Activated CD4-positive, alpha-beta T cell treated with anti-CD3 and anti-CD28 coated beads, Interleukin-2, amount 10 ng/mL, durations not matched to agents 7 days and 5 days (primary cell): ENCODE data around the gene KL. TPM values are rescaled to one million over a fixed set of nuclear protein-coding genes. Genes with fewer than 3 reads are reported as not detected.

Source experiments
- CTCF ChIA-PET: fragments of 350-600 bp; sonication (Branson Sonifier 250); formaldehyde crosslinking; loops from one replicate; lab custom pipeline; 2021; ENCODE audit warnings: antibody characterized with exemption; lab: Charles Lee
- POLR2A ChIA-PET: fragments of 350-600 bp; sonication (Branson Sonifier 250); formaldehyde crosslinking; loops from one replicate; lab custom pipeline; 2021; ENCODE audit warnings: antibody characterized with exemption; lab: Charles Lee
- DNase-seq: peaks from one replicate; pipeline ENCODE4 v3.0.0-alpha.2; 2020
- H3K27ac Mint-ChIP-seq: one replicate; pipeline ENCODE4 v1.8.0; 2021; ENCODE audit warnings: mild to moderate bottlenecking, moderate library complexity, mixed read lengths
- H3K27me3 Mint-ChIP-seq: one replicate; pipeline ENCODE4 v1.8.0; 2021; ENCODE audit warnings: mixed read lengths
- H3K36me3 Mint-ChIP-seq: one replicate; pipeline ENCODE4 v1.8.0; 2021; ENCODE audit warnings: low read depth, mixed read lengths
- H3K4me1 Mint-ChIP-seq: one replicate; pipeline ENCODE4 v1.8.0; 2021; ENCODE audit warnings: mixed read lengths
- H3K4me3 Mint-ChIP-seq: one replicate; pipeline ENCODE4 v1.8.0; 2021; ENCODE audit warnings: mild to moderate bottlenecking, moderate library complexity, mixed read lengths
- H3K9me3 Mint-ChIP-seq: one replicate; pipeline ENCODE4 v1.8.0; 2021; ENCODE audit warnings: mixed read lengths
- total RNA-seq, 2 experiments: library from RNA; stranded (reverse); gene quantifications; one replicate each; pipeline ENCODE4 v1.2.3, GENCODE V29; 2021

Gene KL
- total RNA-seq, 2 experiments from 2014 or later, result 0.25 to 0.27 TPM

DNA sequence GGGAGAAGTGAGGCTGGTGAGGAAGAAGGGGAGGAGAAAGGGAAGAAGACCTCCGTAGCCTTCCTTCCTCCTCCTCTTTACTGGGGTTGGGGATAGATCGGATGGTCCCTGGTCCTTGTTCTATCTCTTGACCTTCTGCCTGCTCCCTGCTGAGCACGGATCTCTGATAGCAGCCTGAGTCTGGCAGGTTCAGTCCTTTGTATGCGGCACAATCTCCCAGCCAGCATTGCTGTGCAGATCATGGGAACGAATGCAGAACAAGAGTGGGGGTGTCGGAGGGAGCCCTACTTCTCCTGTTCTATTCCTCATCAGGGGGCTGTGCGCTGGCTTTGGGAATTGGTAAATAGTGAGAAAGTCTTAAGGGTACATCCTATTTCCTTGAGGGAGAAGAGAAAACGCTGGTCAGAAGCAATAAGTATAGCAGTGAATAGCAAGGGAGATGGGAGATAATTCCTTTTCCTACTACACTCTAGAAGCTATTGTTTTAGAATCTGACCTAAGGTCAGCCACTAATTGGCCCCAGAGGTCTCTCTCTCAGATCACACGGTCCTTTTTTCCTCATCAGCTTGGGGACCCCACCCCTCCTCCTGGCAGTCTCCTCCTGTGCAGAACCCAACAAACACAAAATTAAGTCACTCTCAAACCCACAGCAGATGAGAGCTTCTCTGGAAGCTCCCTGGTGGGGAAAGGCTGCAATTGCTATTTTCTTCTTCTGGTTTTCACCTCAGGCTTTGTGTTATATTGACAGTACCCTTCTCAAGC is 41.0 kb downstream of the KL start:
- Mint-ChIP-seq H3K27ac (no peak overlapping the region), H3K9me3 (no peaks in the 10 kb centered on the region), H3K4me3 (no peak overlapping the region), H3K27me3 (no peaks in the 10 kb centered on the region), H3K36me3 (no peaks in the 10 kb centered on the region), H3K4me1 (no peaks in the 10 kb centered on the region)
- ChIA-PET POLR2A (no interaction called here), CTCF (interaction anchor here (1.1 kb wide), 1 partner anchor 40 kb away, joined by 3 read pairs; no protein-coding TSS in a partner anchor)
- DNase-seq, result no peak

DNA sequence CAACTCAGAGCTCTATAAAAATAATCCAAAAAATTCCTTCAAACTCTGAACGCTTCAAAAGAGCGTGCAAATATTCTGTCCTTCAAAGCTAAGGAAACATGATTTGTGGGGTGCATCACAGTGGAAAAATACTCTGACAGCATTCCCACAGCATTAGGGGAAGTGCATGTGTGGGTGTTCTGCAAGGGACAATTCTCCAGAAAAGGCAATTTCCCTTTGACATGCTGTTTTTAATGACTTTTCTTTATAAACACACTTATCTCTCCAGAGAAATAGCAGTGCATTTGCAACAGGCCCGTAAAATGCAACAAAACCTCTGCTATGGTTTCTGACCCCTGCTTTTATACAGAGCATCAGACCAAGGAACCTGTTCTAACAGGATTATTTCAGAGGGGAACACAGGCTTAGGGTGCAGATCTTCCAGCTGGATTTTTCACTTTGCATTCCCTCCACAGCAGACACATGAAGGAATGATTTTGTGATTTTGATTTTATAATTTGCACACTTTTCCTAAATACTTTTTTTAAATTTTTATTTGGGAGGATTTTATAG is 42.6 kb downstream of the KL start:
- no peaks in the 10 kb centered on the region for H3K36me3 Mint-ChIP-seq
- POLR2A ChIA-PET, result no interaction called here
- no peak overlapping the region for H3K27ac Mint-ChIP-seq
- no peaks in the 10 kb centered on the region for H3K4me1 Mint-ChIP-seq
- CTCF ChIA-PET, result no interaction called here
- no peak overlapping the region for H3K4me3 Mint-ChIP-seq
- no peaks in the 10 kb centered on the region for H3K9me3 Mint-ChIP-seq
- no peaks in the 10 kb centered on the region for H3K27me3 Mint-ChIP-seq
- DNase-seq, result no peak

DNA sequence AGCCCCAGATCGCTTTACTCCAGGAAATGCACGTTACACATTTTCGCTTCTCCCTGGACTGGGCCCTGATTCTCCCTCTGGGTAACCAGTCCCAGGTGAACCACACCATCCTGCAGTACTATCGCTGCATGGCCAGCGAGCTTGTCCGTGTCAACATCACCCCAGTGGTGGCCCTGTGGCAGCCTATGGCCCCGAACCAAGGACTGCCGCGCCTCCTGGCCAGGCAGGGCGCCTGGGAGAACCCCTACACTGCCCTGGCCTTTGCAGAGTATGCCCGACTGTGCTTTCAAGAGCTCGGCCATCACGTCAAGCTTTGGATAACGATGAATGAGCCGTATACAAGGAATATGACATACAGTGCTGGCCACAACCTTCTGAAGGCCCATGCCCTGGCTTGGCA is 44.6 kb downstream of the KL start:
- POLR2A ChIA-PET, result no interaction called here
- Mint-ChIP-seq H3K27me3 (no peaks in the 10 kb centered on the region), H3K4me1 (no peaks in the 10 kb centered on the region), H3K4me3 (no peak overlapping the region), H3K9me3 (no peaks in the 10 kb centered on the region), H3K27ac (no peak overlapping the region), H3K36me3 (no peaks in the 10 kb centered on the region)
- CTCF ChIA-PET, result no interaction called here
- DNase-seq, result no peak

DNA sequence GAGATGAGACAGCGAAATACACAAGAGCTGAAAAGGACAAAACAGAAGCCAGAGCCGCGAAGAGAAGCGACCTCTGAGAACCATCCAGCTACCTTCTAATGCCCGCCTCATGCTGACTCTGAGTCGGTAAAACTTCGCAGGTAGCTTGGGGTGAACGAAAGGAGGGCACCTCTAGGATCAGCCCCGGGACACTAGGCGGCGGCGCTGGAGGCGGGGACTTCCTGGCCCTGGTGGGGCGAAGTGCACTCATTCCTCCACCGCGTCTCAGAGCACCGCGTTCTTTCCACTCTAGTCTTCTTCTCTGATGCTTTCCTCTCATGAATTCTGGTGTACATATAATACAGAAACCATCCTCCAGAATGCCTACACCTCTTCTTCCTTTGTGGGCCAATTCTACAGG is 50.1 kb downstream of the KL start:
- no peak for DNase-seq
- H3K4me1 Mint-ChIP-seq, result no peaks in the 10 kb centered on the region
- POLR2A ChIA-PET, result no interaction called here
- H3K4me3 Mint-ChIP-seq, result no peak overlapping the region
- no peaks in the 10 kb centered on the region for H3K27me3 Mint-ChIP-seq
- CTCF ChIA-PET, result no interaction called here
- H3K27ac Mint-ChIP-seq, result no peak overlapping the region
- H3K36me3 Mint-ChIP-seq, result no peaks in the 10 kb centered on the region
- H3K9me3 Mint-ChIP-seq, result no peaks in the 10 kb centered on the region

DNA sequence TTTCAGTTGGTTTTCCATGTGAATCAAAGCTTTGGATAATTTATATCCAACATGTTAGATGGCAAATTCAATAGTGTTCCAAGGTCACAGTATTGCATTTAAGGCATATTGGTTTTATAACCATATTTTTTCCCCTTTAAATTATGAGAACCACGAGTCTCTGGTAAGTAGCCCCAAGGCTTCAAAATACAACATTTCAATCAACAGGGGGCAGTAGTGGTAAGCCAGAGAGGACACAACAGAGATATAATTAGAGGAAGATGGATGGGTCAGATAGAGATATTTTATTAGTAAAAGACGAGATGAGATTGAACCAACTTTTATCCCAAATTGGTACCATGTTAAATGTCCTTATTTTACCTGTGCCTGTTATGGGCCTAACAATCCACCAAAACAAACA is 53.1 kb downstream of the KL start:
- Mint-ChIP-seq H3K27ac (no peak overlapping the region), H3K27me3 (no peaks in the 10 kb centered on the region), H3K4me1 (no peaks in the 10 kb centered on the region), H3K4me3 (no peak overlapping the region), H3K9me3 (no peaks in the 10 kb centered on the region), H3K36me3 (no peaks in the 10 kb centered on the region)
- DNase-seq, result no peak
- CTCF ChIA-PET, result interaction anchor here (0.6 kb wide), 1 partner anchor 23 kb away, joined by 5 read pairs; no protein-coding TSS in a partner anchor
- POLR2A ChIA-PET, result no interaction called here

DNA sequence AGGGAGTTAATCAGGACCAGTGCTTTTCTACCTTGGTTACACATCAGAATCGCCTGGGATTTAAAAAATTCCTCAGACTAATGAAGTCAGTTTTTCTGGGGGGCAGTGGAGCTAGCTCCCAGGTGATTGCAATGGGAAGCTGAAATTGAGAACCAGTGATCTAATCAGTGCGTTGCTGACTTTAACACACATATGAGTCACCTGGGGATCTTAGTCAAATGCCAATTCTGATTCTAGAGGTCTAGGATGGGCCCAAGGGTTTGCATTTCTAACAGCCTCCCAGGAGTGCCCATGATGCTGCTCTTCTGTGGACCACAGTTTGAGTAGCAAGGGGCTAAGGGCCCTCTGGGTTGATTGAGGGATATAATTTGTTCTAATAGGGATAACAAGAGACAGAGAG is 54.5 kb downstream of the KL start:
- Mint-ChIP-seq H3K4me1 (no peaks in the 10 kb centered on the region), H3K36me3 (no peaks in the 10 kb centered on the region), H3K27ac (no peak overlapping the region), H3K4me3 (no peak overlapping the region), H3K9me3 (no peaks in the 10 kb centered on the region), H3K27me3 (no peaks in the 10 kb centered on the region)
- ChIA-PET POLR2A (no interaction called here), CTCF (no interaction called here)
- no peak for DNase-seq

DNA sequence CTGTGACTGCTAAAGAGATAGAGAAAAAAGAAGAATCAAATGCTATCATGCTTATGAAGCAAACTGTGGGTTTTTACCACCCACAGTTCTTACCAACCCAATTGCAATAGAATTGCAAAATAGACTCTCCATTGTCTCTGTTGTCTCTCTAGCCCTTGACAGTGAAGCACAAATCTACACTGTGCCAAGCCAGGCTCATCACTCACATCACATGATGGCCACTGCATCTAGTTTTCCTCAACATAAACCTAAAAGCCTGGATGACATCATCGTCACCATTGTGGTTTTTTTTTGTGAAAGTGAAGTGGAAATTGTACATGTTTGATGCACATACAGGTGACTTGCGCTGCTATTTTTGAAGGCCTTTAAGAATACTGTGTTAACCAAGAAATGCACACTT is 56.1 kb downstream of the KL start:
- Mint-ChIP-seq H3K36me3 (no peaks in the 10 kb centered on the region), H3K27me3 (no peaks in the 10 kb centered on the region), H3K27ac (no peak overlapping the region), H3K4me1 (no peaks in the 10 kb centered on the region), H3K4me3 (no peak overlapping the region), H3K9me3 (no peaks in the 10 kb centered on the region)
- DNase-seq, result no peak
- ChIA-PET CTCF (no interaction called here), POLR2A (no interaction called here)

DNA sequence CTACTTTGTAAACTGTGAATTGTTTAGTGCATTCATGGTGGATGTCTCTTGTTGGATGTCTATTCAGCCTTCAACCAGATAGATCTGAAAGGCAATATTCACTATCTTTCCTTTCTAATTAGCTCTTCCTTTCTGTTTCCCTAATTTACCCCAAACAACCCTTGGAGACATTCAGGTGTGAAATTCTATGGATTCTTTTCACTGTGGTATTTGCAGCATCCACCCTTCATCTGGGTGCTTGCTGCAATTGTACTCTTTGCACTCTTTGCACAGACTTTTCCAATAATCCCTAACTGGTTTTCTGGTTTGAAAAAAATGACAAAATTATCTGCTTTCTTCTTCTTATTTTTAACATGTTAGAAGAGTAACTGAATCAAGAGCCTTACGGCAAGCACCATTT is 56.5 kb downstream of the KL start:
- no peaks in the 10 kb centered on the region for H3K4me1 Mint-ChIP-seq
- no peak for DNase-seq

DNA sequence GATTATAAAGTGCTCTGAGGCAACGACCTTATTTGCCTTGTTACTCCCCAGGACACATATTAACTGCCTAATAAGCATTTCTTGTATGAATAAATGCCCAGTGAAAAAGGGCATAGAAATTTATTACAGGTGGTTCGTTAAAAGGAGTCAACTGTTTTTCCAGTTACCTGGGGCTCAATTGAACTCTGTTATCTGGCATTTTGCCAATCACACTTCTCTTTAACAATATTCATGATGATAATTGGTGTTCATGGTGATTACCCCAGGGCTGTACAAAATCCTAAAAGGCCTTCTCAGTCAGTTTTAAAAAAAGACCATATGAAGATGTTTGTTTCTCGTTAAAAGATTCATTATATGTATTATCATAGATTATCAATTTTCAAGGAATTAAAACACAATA is 57.1 kb downstream of the KL start:
- Mint-ChIP-seq H3K36me3 (no peaks in the 10 kb centered on the region), H3K9me3 (no peaks in the 10 kb centered on the region), H3K4me1 (no peaks in the 10 kb centered on the region), H3K27ac (no peak overlapping the region), H3K4me3 (no peak overlapping the region), H3K27me3 (no peaks in the 10 kb centered on the region)
- CTCF ChIA-PET, result interaction anchor here (0.5 kb wide), 1 partner anchor 10 kb away, joined by 3 read pairs; no protein-coding TSS in a partner anchor
- POLR2A ChIA-PET, result no interaction called here
- no peak for DNase-seq

More for the DNA sequence above, 56.5 kb downstream of the KL start:
- no peaks in the 10 kb centered on the region for H3K36me3 Mint-ChIP-seq
- POLR2A ChIA-PET, result no interaction called here
- no peaks in the 10 kb centered on the region for H3K27me3 Mint-ChIP-seq
- no peak overlapping the region for H3K27ac Mint-ChIP-seq
- H3K9me3 Mint-ChIP-seq, result no peaks in the 10 kb centered on the region
- H3K4me3 Mint-ChIP-seq, result no peak overlapping the region
- CTCF ChIA-PET, result no interaction called here

DNA sequence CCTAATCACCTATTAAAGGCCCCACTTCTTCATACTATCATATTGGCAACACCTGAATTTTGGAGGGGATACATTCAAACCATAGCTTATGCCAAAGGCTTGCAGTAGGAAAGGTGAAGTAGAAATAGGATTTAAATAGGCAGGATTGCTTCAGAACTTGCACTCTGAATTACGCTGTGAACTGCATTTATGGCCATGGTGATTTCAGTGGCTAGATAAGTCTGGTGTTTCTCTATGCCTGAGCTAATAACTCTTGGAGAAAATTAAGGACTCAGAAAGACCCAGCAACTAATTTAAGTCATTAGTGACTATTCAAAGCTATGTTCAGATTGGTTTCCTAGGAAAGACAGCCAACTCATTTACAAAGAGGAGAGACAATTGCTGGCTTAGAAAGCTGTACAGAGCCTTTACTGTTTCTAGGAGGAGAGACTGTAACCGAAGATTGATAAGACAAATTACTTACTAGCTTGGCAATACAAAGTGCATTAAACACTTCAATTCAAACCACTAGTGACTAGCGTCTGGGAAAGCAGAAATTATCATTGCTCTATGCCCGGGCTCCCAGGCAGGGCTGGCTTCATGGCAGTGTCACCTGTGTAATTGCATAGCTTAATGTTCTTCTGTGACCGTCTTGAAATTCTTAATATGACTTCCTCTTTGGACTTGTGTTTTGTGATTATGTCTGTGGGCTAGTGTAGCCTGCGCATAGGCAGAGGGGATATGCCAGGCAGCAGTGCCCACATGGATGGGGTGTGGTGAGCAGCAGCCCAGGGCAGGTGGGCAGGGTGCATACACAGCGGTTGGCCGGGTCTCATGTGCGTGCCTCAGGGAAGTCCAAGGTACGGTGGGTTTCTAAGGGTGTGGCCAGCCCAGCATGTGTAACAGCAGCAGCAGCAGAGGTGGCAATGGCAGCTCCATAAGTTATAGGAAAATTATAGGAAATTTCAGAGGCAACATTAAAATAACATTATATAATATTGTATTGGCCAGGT is 60.1 kb downstream of the KL start:
- no peak overlapping the region for H3K4me3 Mint-ChIP-seq
- H3K36me3 Mint-ChIP-seq, result no peaks in the 10 kb centered on the region
- H3K4me1 Mint-ChIP-seq, result no peaks in the 10 kb centered on the region
- ChIA-PET POLR2A (no interaction called here), CTCF (no interaction called here)
- no peak overlapping the region for H3K27ac Mint-ChIP-seq
- no peaks in the 10 kb centered on the region for H3K9me3 Mint-ChIP-seq
- H3K27me3 Mint-ChIP-seq, result peaks cover 17% of the 10 kb centered on the region
- DNase-seq, result no peak

DNA sequence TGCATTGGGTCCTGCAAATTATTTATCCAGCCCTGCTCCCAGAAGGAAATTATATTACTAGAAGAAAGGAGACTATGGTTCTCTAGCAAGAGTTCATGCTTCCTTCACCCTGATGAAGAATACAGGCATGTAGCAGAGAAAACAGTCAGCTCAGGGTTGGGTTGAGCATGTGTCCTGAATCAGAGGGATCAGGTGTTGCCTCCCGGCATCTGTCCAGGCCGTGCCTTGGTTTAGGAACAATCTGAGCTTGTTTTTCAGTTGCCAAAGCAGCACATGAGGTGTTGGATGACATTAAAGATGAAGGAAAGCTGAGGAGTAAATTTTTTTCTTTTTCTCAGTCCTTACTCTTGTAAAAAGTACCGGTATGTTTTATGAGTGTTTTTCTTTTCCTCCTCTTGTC is 62.0 kb downstream of the KL start:
- Mint-ChIP-seq H3K4me3 (no peak overlapping the region), H3K4me1 (no peaks in the 10 kb centered on the region), H3K9me3 (no peaks in the 10 kb centered on the region), H3K27me3 (peaks cover 22% of the 10 kb centered on the region), H3K36me3 (no peaks in the 10 kb centered on the region), H3K27ac (no peak overlapping the region)
- DNase-seq, result no peak
- CTCF ChIA-PET, result no interaction called here
- POLR2A ChIA-PET, result no interaction called here

DNA sequence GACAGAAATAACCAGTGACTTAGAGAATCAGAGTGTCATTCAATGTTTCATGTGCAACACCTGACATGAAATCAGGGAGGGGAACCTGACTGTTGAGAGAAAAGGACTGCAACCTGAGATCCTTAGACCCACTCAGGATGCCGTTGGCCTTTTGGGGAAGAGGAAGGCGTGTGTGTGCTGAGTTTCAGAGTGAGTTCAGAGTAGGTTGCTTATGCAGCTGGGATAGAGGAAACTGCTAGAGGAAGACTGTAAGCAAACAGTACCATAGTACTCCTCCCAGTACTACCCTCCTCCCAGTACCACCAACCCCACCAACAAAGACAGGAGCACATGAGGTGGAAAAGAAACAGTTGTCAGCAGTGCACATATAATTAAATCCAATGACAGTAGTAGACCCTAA is 63.7 kb downstream of the KL start:
- no peak overlapping the region for H3K27ac Mint-ChIP-seq
- POLR2A ChIA-PET, result no interaction called here
- peaks cover 23% of the 10 kb centered on the region for H3K27me3 Mint-ChIP-seq
- DNase-seq, result no peak
- H3K4me1 Mint-ChIP-seq, result no peaks in the 10 kb centered on the region
- H3K9me3 Mint-ChIP-seq, result no peaks in the 10 kb centered on the region
- no peaks in the 10 kb centered on the region for H3K36me3 Mint-ChIP-seq
- CTCF ChIA-PET, result no interaction called here
- H3K4me3 Mint-ChIP-seq, result no peak overlapping the region

DNA sequence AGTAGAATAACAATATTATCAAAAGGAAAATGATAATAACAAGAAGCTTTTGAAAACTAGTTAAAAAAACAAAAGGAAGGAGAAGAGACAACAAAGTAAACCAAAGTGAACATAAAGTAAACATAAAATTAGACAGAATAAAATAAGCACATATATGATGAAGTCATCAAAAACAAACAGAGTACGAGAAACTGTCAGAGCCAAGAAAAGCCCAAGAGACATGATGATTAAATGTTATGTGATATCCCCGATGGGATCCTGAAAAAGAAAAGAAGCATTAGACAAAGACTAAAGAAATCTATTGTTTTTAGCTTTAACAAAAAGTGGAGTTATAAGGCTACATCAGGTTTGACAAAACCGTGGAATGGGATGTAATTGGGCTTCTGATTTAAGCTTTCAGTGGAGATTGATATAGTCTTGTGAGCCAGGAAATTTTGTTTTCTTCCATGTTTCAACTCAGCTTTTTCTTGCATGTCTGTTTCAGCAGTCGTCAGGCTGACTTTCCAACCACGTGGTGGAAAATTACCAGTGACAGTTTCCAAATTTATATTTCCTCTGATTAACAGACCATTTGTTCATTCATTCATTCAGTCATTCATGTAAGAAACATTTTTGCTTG is 64.9 kb downstream of the KL start:
- Mint-ChIP-seq H3K36me3 (no peaks in the 10 kb centered on the region), H3K4me1 (no peaks in the 10 kb centered on the region), H3K27me3 (peaks cover 25% of the 10 kb centered on the region), H3K27ac (no peak overlapping the region), H3K4me3 (no peak overlapping the region), H3K9me3 (no peaks in the 10 kb centered on the region)
- DNase-seq, result no peak
- ChIA-PET POLR2A (no interaction called here), CTCF (no interaction called here)
